Panc1 (cell line): ENCODE data around the gene TMEM269.

Source experiments
- POLR2AphosphoS5 ChIP-seq: IDR thresholded peaks from 2 replicates; pipeline ENCODE4 v1.6.1; 2012; ENCODE audit warnings: mild to moderate bottlenecking, low read depth, low read length, moderate library complexity
- SIN3A ChIP-seq: IDR thresholded peaks from 2 replicates; pipeline ENCODE4 v1.6.1; 2012; ENCODE audit warnings: low read depth, mild to moderate bottlenecking, low read length, moderate library complexity, borderline replicate concordance; ENCODE audit not compliant: insufficient read depth
- TCF7L2 ChIP-seq: IDR thresholded peaks from 2 replicates; pipeline ENCODE4 v1.6.1; 2011; ENCODE audit warnings: mild to moderate bottlenecking, low read depth, low read length, inconsistent platforms
- TF ChIP-seq, protein P1 (sequence below): fragments of 450-650 bp; IDR thresholded peaks from 2 replicates; pipeline ENCODE4 v1.5.1; 2017; ENCODE audit warnings: mild to moderate bottlenecking
- TF ChIP-seq, protein P2 (sequence below), 2 experiments: IDR thresholded peaks; 2 replicates each; pipeline ENCODE4 v1.6.1; 2011 to 2012; ENCODE audit warnings: low read depth in 2 of 2, control low read depth in 1 of 2, low read length in 1 of 2, mild to moderate bottlenecking in 1 of 2, moderate library complexity in 1 of 2; ENCODE audit not compliant: insufficient read depth in 1 of 2

DNA sequence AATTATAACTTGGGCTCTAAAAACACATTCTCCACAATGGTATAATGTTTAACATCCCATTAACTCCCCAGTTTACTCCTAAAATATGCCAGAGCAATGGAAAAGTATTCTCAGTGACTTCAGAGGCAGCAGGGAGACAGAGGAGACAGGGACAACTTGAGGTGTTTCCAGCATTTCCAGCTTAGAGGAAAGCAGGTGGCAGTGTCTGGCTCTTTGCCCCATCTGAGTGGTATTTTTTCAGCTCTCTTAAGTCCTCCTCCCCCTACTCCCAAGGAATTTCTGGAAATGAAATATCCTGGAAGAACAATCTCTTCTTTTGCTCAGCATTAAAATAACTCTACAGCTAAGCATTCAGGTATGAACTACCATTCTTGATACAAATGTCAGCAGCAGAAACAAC lies 21.4 kb downstream of the TMEM269 start:
- TF ChIP-seq, protein P1, sequence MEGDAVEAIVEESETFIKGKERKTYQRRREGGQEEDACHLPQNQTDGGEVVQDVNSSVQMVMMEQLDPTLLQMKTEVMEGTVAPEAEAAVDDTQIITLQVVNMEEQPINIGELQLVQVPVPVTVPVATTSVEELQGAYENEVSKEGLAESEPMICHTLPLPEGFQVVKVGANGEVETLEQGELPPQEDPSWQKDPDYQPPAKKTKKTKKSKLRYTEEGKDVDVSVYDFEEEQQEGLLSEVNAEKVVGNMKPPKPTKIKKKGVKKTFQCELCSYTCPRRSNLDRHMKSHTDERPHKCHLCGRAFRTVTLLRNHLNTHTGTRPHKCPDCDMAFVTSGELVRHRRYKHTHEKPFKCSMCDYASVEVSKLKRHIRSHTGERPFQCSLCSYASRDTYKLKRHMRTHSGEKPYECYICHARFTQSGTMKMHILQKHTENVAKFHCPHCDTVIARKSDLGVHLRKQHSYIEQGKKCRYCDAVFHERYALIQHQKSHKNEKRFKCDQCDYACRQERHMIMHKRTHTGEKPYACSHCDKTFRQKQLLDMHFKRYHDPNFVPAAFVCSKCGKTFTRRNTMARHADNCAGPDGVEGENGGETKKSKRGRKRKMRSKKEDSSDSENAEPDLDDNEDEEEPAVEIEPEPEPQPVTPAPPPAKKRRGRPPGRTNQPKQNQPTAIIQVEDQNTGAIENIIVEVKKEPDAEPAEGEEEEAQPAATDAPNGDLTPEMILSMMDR, result no peak
- TF ChIP-seq POLR2AphosphoS5 (no peak), SIN3A (no peak), TCF7L2 (no peak)
- TF ChIP-seq, protein P2, sequence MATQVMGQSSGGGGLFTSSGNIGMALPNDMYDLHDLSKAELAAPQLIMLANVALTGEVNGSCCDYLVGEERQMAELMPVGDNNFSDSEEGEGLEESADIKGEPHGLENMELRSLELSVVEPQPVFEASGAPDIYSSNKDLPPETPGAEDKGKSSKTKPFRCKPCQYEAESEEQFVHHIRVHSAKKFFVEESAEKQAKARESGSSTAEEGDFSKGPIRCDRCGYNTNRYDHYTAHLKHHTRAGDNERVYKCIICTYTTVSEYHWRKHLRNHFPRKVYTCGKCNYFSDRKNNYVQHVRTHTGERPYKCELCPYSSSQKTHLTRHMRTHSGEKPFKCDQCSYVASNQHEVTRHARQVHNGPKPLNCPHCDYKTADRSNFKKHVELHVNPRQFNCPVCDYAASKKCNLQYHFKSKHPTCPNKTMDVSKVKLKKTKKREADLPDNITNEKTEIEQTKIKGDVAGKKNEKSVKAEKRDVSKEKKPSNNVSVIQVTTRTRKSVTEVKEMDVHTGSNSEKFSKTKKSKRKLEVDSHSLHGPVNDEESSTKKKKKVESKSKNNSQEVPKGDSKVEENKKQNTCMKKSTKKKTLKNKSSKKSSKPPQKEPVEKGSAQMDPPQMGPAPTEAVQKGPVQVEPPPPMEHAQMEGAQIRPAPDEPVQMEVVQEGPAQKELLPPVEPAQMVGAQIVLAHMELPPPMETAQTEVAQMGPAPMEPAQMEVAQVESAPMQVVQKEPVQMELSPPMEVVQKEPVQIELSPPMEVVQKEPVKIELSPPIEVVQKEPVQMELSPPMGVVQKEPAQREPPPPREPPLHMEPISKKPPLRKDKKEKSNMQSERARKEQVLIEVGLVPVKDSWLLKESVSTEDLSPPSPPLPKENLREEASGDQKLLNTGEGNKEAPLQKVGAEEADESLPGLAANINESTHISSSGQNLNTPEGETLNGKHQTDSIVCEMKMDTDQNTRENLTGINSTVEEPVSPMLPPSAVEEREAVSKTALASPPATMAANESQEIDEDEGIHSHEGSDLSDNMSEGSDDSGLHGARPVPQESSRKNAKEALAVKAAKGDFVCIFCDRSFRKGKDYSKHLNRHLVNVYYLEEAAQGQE (IDR thresholded peaks at IDR 0.05; ENCODE audit: insufficient read depth in 1 of 2, low read depth in 2 of 2, low read length in 1 of 2), result no peak
